ENCODE results near the gene RIMBP2.

Gene RIMBP2

GRCh38 chr12:130611026-130611905, 104.8 kb downstream of the RIMBP2 start:
- DNase-seq (ENCODE audit: low read depth in 2 of 2) = no peak
- no peak overlapping the region for H3K4me3 ChIP-seq (replicated peaks in 1 of 2; ENCODE audit: low read depth in 2 of 2, low read length in 2 of 2)
- TF ChIP-seq CTCF (IDR thresholded peaks at IDR 0.05; ENCODE audit: low read depth, low read length) = no peak

- TF ChIP-seq CTCF (IDR thresholded peaks at IDR 0.05; ENCODE audit: low read depth, low read length) = no peak
- no peak for DNase-seq (ENCODE audit: low read depth in 2 of 2)
These were observed 106.1 kb downstream of the RIMBP2 start for GRCh38 chr12:130609966-130610365.

GRCh38 chr12:130608831-130609230, 107.3 kb downstream of the RIMBP2 start:
- TF ChIP-seq CTCF (IDR thresholded peaks at IDR 0.05; ENCODE audit: low read depth, low read length) = no peak
- no peak overlapping the region for H3K4me3 ChIP-seq (replicated peaks in 1 of 2; ENCODE audit: low read depth in 2 of 2, low read length in 2 of 2)
- no peak for DNase-seq (ENCODE audit: low read depth in 2 of 2)

More at GRCh38 chr12:130609966-130610365, 106.1 kb downstream of the RIMBP2 start:
- no peak overlapping the region for H3K4me3 ChIP-seq (replicated peaks in 1 of 2; ENCODE audit: low read depth in 2 of 2, low read length in 2 of 2)

- no peak overlapping the region for H3K4me3 ChIP-seq (replicated peaks in 1 of 2; ENCODE audit: low read depth in 2 of 2, low read length in 2 of 2)
- DNase-seq (ENCODE audit: low read depth in 2 of 2) = no peak
- TF ChIP-seq CTCF (IDR thresholded peaks at IDR 0.05; ENCODE audit: low read depth, low read length) = no peak
These were observed 108.0 kb downstream of the RIMBP2 start for GRCh38 chr12:130608132-130608531.

GRCh38 chr12:130606231-130606630, 109.9 kb downstream of the RIMBP2 start:
- TF ChIP-seq CTCF (IDR thresholded peaks at IDR 0.05; ENCODE audit: low read depth, low read length) = no peak
- DNase-seq (ENCODE audit: low read depth in 2 of 2) = no peak
- no peak overlapping the region for H3K4me3 ChIP-seq (replicated peaks in 1 of 2; ENCODE audit: low read depth in 2 of 2, low read length in 2 of 2)

- TF ChIP-seq CTCF (IDR thresholded peaks at IDR 0.05; ENCODE audit: low read depth, low read length) = no peak
- no peak for DNase-seq (ENCODE audit: low read depth in 2 of 2)
- no peak overlapping the region for H3K4me3 ChIP-seq (replicated peaks in 1 of 2; ENCODE audit: low read depth in 2 of 2, low read length in 2 of 2)
These were observed 112.6 kb downstream of the RIMBP2 start for GRCh38 chr12:130603396-130603965.

Measured in cardiac fibroblast (primary cell).